NCI-H2081 treated with DMSO at 0.1 percent for 48 hours (cell line): ENCODE data around the gene IRS2.

Experiments
- DNase-seq: peaks from one replicate; lab custom pipeline; 2025; lab: John Stamatoyannopoulos, UW

IRS2 gene

DNA sequence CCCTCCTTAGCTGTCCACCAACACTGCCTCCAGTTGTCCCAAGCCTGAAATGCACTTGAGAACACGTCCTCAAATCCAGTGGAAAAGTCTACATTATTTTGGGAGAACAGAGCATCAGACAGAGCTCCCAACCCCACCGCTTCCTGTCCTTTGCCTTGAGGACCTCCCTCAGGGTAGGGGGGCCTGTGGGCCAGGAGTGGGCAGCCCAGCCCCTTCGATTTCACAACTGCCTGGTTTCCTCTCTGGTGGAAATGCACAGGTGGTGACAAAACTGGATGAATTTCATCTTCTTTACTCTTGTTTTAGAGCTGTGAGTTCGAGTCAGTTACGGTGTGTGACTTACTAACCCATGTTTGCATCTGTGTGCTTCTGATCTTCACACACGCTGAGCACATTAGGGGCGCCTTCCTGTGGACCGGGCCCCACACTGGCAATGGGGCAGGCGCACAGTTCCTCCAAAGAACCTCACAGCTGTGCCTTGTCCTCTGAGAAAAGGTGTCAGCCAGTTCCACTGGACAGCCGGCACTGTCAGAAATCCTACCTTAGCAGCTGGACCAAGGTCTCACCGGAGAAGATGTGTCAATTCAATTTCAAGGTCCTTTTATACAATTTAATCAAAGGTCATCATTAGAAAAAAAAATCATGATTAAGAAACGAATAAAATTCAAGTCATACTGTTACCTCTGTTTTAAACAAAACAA, 80.2 kb downstream of the IRS2 start:
- no peak for DNase-seq

DNA sequence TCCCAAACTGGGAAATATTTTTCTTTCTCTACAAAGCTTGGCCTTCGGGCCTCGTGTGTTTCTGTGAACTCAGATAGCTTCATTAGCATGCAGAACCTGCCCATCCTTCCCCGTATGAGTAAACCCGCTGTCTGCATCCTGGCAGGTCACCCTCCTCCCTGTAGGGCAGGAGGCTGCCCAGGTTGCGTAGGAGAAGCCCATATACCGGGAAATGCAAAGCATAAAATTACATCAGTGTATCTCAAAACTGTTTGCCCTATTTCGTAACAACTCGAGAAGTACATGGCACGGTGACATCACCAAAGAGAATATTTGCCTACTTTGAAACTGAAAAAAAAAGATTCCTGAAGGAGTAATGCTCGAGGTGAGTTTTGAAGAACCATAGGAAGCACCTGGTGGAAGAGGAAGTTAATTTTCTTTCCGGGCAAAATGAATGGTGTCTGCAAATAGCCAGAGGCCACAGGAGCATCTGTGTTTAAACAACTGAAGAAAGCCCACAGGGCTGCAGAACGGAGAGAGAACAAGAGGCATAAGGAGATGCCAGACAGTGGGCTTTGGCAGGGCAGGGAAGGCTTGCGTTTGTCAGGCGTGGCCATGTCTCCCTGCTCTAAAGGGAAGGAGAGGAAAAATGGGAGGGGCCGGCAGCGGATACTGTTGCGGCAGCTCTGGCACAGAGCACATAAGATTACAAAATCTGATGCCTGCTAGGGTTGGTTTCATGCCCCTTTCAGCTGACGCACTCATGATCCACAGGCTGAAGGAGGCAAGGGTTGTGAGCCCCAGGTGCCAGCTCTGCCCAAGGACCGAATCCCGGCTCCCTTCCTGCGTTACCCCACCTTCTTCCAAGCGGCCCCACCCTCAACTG, 81.4 kb downstream of the IRS2 start:
- DNase-seq, result no peak

DNA sequence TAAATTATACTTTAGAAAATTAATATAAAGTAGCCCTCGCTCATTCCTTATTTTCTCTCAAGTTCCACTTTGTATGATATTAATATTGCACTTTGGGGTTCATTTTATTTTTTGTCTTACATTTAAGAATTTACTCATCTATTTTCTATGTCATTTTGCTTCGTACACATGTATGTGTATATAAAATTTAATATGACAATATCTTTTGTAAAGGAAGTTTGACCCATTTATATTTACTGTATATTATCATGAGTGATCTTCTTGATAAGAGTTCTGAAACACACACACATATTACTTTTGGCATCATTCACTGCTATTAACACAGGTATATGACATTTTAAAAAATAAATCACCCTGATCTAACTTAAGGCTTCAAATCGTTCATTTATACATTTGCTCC, 83.1 kb downstream of the IRS2 start:
- no peak for DNase-seq
